ENCODE measurements around the gene IFI35. TPM values are rescaled to one million over a fixed set of nuclear protein-coding genes. Genes with fewer than 3 reads are reported as not detected.
"Not testable (repeated sequence)": the region's sequence is repeated elsewhere in the genome, so short reads cannot be mapped to it uniquely, and the experiment has no call there.

IFI35 gene
- total RNA-seq, 1 donor from 2014 or later, result 14.4 TPM

DNA sequence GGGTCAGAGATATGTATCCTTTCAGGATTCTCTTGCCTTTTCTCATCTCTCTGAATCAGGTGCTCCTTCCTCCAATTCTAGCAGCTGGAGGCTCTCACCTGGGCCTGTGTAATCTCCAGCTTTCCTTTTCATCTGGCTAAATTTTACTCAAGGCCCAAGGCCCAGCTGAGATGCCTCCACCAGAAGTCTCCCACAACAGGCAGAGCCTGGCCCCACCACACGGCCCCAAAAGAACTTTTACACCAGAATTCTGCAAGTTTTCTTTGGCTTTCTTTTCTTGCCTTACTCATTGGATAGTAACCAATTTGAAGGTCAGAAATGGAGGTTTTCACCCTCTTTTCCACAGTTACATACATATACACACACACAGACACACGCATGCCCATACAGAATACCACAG is 33.1 kb downstream of the IFI35 start:
- intact Hi-C loops (cut with DNase I), result no loop called here
- DNase-seq (no peak), ATAC-seq (ENCODE audit: poor library complexity) (no peak)

DNA sequence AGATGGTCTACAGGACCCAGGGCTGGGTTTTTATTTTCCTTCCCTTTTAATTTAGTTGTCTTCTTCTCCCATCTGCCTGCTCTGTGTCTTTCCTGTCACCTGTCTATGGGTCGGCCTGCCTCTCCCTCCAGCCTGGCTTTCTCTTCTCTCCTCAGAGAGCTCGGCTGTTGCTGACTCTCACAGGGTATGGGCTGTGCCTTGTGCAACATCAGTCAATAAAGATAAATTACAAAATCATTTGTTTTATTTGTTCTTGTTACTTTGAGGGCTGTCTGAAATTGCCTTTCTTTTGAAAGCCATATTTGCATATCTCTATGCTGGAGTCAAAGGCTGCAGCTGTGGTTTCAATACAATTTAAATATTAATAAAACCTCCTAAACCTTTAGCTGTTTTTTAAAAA is 34.1 kb downstream of the IFI35 start:
- intact Hi-C loops (cut with DNase I), result no loop called here
- ATAC-seq (ENCODE audit: poor library complexity) (no peak), DNase-seq (no peak)

DNA sequence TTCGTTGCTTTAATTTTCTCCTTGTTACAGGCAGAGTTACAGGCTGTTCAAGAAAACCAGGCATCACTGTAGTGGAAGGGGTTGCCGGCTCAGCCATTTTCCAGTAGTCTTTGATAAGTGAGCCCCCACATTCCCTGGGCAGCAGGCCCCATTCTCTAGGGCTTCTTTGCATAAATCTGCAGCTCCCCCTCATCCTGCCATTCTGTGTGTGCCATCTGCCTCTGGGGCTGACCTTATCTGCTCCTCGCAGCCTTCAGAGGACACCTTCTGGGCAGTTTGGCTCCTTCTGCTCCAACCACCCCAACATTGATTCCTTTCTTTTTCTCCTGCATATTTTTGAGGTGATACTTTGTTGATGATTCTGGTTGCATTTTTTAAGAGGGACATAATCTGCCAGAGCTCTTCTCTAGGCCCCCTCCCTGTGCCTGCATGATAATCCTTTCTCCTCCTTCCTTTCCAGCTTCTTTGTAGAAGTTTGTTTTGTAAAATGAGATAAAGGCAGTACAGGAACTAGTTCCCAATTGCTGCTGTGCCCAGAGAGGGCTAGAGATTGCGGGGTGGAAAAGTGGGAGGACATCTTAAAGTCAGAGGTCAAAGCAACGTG is 35.5 kb downstream of the IFI35 start:
- DNase-seq, result no peak
- ATAC-seq (ENCODE audit: poor library complexity), result no peak
- intact Hi-C loops (cut with DNase I), result no loop called here

DNA sequence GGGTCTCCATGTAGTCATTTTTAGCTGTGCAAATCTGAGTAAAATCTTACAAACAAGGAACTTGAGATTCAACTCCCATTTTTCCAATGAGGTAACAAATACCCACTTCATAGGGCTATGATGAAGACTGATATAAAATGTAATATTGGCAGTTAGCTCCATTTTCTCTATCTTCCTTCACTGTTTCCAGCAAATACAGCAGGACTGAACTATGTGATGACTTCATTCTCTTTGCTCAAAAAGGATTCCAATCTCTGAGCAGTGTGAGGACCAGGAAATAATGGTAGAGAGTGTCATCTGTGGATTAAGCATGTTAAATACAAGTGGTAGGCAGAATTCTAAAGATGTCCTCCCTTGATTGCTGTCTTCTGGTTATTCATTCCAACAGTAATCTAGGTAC is 36.7 kb downstream of the IFI35 start:
- intact Hi-C loops (cut with DNase I), result no loop called here

DNA sequence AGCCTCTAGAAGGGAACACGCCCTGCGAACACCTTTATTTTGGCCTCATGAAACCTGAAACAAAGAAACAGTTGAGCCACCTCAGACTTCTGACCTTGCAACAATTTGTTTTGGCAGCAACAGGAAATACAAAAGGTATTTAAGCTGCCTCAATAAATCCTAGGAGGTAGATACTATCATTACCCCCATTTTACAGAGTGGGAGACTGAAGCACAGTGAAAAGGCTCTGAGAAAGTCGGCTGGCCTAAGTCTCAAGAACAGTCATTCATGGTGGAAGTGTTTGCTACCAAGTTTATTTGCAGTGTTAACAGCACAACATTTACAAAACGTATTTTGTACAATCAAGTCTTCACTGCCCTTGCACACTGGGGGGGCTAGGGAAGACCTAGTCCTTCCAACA is 37.4 kb downstream of the IFI35 start:
- no peak for DNase-seq
- intact Hi-C loops (cut with DNase I), result no loop called here

More for the DNA sequence above, 36.7 kb downstream of the IFI35 start:
- ATAC-seq (ENCODE audit: poor library complexity) (no peak), DNase-seq (no peak)

DNA sequence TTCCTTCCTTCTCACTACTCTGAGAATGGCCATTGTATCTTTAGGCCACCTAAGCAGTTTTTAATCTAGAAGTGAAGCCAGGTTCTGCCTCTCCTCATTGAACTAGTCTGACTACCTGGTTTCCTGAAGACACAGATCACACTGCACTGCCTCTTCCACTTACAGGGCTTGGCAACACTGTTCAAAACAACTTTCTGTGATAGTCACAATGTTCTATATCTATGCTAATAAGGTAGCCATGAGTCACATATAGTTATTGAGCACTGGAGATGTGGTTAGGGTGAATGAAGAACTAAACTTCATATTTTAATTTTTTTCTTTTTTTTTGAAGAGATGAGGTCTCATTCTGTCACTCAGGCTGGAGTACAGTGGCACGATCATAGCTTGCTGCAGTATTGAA is 45.4 kb downstream of the IFI35 start:
- intact Hi-C loops (cut with DNase I), result no loop called here
- ATAC-seq (ENCODE audit: poor library complexity), result no peak

More for the DNA sequence above, 37.4 kb downstream of the IFI35 start:
- ATAC-seq (ENCODE audit: poor library complexity), result no peak

DNA sequence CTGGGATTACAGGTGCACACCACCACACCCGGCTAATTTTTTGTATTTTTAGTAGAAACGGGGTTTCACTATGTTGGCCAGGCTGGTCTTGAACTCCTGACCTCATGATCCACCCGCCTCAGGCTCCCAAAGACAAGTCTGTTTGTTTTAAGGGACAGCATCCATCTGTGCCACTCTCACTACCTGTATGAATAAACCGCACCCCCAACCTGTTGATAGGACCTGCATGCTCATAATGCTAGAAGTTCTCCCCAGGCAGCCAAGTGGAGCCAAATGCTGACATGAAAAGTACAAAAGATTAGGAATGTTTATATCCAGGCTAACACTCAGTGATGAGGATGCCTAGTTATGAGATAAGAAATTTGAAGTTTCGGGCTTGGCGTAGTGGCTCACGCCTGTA is 46.4 kb downstream of the IFI35 start:
- ATAC-seq (ENCODE audit: poor library complexity); intact Hi-C loops (cut with DNase I); DNase-seq: not testable (repeated sequence)

More for the DNA sequence above, 45.4 kb downstream of the IFI35 start:
- no peak for DNase-seq

DNA sequence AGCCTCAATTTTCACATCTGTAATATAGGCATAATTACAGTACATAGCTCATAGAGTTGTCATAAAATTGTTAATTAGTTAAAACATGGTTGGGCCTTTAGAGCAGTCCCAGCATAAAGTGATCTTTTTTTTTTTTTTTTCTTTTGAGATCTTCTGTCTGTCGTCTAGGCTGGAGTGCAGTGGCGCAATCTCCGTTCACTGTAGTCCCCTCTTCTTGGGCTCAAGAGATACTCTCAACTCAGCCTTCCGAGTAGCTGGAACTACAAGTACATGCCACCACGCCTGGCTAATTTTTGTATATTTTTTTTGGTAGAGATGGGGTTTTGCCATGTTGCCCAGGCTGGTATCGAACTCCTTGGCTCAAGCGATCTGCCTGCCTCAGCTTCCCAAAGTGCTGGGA is 49.5 kb downstream of the IFI35 start:
- DNase-seq (no peak), ATAC-seq (ENCODE audit: poor library complexity) (no peak)
- intact Hi-C loops (cut with DNase I), result no loop called here

DNA sequence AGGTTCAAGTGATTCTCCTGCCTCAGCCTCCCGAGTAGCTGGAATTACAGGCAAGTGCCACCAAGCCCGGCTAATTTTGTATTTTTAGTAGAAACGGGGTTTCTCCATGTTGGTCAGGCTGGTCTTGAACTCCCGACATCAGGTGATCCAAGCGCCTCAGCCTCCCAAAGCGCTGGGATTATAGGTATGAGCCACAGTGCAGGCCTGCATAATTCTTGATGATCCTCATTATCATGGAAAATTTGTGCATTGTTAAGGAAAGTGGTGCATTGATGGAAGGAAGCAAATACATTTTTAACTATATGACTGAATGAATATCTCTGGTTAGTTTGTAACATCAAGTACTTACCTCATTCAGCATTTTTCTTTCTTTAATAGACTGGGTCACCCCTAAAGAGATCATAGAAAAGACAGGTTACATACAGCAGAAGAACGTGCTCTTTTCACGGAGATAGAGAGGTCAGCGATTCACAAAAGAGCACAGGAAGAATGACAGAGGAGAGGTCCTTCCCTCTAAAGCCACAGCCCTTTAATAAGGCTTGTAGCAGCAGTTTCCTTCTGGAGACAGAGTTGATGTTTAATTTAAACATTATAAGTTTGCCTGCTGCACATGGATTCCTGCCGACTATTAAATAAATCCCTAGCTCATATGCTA is 56.5 kb downstream of the IFI35 start:
- no peak for ATAC-seq (ENCODE audit: poor library complexity)
- DNase-seq, result no peak
- intact Hi-C loops (cut with DNase I), result no loop called here

Other genes with a start within 250 kb of the IFI35 start
- gene RAMP2, start 245.6 kb upstream of the IFI35 start, total RNA-seq, result 38.2 TPM
- gene VPS25, start 233.3 kb upstream of the IFI35 start, total RNA-seq, result 30.3 TPM
- not detected for gene WNK4, start 226.2 kb upstream of the IFI35 start, total RNA-seq
- gene COA3, start 208.1 kb upstream of the IFI35 start, total RNA-seq, result 67.2 TPM
- gene CNTD1, start 207.9 kb upstream of the IFI35 start, total RNA-seq, result not detected
- gene BECN1, start 182.5 kb upstream of the IFI35 start, total RNA-seq, result 78.0 TPM
- 74.7 TPM for gene PSME3, start 173.4 kb upstream of the IFI35 start, total RNA-seq
- 0.32 TPM for gene AOC2, start 162.2 kb upstream of the IFI35 start, total RNA-seq
- gene AOC3, start 155.6 kb upstream of the IFI35 start, total RNA-seq, result 8.3 TPM
- not detected for gene G6PC1, start 106.0 kb upstream of the IFI35 start, total RNA-seq
- gene AARSD1, start 42.3 kb upstream of the IFI35 start, total RNA-seq, result 30.6 TPM
- gene PTGES3L, start 26.7 kb upstream of the IFI35 start, total RNA-seq, result 50.6 TPM
- gene RUNDC1, start 26.2 kb upstream of the IFI35 start, total RNA-seq, result 10.0 TPM
- gene RPL27, start 8.4 kb upstream of the IFI35 start, total RNA-seq, result 675 TPM
- 89.7 TPM for gene VAT1, start 15.6 kb downstream of the IFI35 start, total RNA-seq
- gene RND2, start 18.4 kb downstream of the IFI35 start, total RNA-seq, result 0.65 TPM
- 7.3 TPM for gene BRCA1, start 118.6 kb downstream of the IFI35 start, total RNA-seq
- 91.1 TPM for gene NBR1, start 164.4 kb downstream of the IFI35 start, total RNA-seq
- gene TMEM106A, start 205.1 kb downstream of the IFI35 start, total RNA-seq, result 3.6 TPM
- gene CCDC200, start 221.8 kb downstream of the IFI35 start, total RNA-seq, result not detected
- 9,490 TPM for gene RNU2-1, start 227.2 kb downstream of the IFI35 start, total RNA-seq

Data from Right ventricle myocardium superior (tissue), 1 donor.